HepG2 (cell line): ENCODE results near the gene WFDC9.

ENCODE experiments used
- EP300 ChIP-seq, 3 experiments: sonication (generic) in 1 of 3; formaldehyde crosslinking in 1 of 3; IDR thresholded peaks; 2 replicates each; pipeline versions ENCODE4 v1.5.1 to v1.6.1; 2011 to 2020; ENCODE audit warnings: low read depth in 2 of 3, low read length in 2 of 3, borderline replicate concordance in 1 of 3, improper control_type of control experiment in 1 of 3, mild to moderate bottlenecking in 1 of 3, missing genetic modification reagents in 1 of 3, moderate library complexity in 1 of 3
- PAX8 ChIP-seq: sonication (generic); formaldehyde crosslinking; IDR thresholded peaks from 2 replicates; pipeline ENCODE4 v1.8.0; 2022; ENCODE audit warnings: mild to moderate bottlenecking, missing genetic modification reagents, borderline replicate concordance
- POLR2AphosphoS5 ChIP-seq: IDR thresholded peaks from 2 replicates; pipeline ENCODE4 v1.6.1; 2012; ENCODE audit warnings: low read depth, low read length
- REPIN1 ChIP-seq: sonication (generic); formaldehyde crosslinking; IDR thresholded peaks from 2 replicates; pipeline ENCODE4 v1.8.0; 2022; ENCODE audit warnings: missing genetic modification reagents, low read depth, mild to moderate bottlenecking, borderline replicate concordance
- TF ChIP-seq, protein P1 (sequence below): sonication (generic); formaldehyde crosslinking; conservative IDR thresholded peaks from 2 replicates; pipeline ENCODE4 v1.4.0; 2020; ENCODE audit warnings: missing genetic modification reagents

- TF ChIP-seq EP300 (IDR thresholded peaks at IDR 0.05; ENCODE audit: low read depth in 2 of 2, low read length in 2 of 2) (no peak), EP300 (CRISPR knock-in tag; IDR thresholded peaks at IDR 0.05; ENCODE audit: borderline replicate concordance) (no peak), REPIN1 (CRISPR knock-in tag) (no peak), POLR2AphosphoS5 (no peak), PAX8 (CRISPR knock-in tag) (no peak)
- TF ChIP-seq, protein P1, sequence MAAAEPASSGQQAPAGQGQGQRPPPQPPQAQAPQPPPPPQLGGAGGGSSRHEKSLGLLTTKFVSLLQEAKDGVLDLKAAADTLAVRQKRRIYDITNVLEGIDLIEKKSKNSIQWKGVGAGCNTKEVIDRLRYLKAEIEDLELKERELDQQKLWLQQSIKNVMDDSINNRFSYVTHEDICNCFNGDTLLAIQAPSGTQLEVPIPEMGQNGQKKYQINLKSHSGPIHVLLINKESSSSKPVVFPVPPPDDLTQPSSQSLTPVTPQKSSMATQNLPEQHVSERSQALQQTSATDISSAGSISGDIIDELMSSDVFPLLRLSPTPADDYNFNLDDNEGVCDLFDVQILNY (CRISPR knock-in tag) = no peak
Measured at GRCh38 chr20:45631184-45631583, at the start of gene WFDC9.
